ENCODE measurements around the gene PPP1R7.

Gene PPP1R7

DNA sequence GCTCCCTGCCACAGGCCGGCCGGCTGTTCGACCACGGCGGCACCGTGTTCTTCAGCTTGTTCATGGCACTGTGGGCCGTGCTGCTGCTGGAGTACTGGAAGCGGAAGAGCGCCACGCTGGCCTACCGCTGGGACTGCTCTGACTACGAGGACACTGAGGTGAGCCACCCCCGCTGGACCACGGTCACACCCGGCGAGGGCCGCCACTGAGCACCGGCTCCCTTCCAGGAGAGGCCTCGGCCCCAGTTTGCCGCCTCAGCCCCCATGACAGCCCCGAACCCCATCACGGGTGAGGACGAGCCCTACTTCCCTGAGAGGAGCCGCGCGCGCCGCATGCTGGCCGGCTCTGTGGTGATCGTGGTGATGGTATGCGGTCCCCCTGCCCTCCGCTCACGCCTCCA is 59.0 kb downstream of the PPP1R7 start:
- no peak for DNase-seq

DNA sequence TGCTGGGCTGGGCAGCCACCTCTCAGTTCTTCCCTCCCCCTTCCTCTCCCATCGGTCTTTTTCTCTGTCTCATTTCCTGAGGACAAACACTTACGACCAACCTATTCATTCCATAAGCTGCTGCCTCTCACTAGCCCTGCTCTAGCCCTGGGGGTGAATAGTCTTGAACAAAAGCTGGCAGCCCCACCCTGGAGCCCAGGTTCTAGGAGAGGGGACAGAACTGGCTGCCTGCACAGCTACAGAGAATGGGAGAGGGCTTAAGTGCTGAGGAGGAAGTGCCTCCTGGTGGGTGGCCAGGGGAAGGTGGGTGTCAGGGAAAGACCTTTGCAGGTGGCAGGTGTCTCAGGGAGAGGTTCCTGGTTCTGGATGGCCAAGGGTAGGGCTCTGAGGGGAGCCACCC is 61.0 kb downstream of the PPP1R7 start:
- no peak for DNase-seq

DNA sequence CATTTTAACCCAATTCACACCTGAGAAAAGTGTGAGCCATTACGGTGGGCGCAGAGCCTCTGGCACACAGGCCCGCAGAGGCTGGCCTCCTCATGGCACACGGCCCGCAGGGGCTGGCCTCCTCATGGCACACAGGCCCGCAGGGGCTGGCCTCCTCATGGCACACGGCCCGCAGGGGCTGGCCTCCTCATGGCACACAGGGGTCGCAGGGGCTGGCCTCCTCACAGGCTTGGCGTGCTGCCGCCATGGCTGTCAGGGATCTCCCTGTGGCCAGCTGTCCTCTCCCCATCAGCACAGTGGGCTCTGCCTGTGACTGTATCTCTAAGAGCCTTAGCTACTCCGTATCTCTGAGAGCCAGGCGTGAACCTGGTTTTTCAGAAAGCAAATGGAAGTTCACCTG is 62.8 kb downstream of the PPP1R7 start:
- DNase-seq = no peak

DNA sequence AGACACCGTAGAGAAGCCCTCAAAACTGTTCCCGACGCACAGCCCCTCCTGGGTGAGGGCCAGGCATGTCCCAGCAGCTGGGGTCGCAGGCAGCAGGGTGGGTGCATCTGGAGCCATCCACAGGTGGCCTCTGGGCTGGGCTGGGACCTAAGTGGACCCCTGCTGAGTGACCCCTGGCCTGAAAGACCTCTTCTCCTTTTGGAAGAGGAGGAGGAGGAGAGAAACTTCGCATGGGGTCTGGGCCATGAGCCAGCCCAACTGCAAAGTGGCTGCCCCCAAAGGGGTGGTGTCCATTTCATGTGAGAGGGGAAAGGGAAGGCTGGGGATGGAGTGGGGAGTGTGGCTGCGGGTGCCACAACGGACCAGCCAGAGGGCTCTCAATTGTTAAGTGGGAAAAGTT is 63.3 kb downstream of the PPP1R7 start:
- no peak for DNase-seq

DNA sequence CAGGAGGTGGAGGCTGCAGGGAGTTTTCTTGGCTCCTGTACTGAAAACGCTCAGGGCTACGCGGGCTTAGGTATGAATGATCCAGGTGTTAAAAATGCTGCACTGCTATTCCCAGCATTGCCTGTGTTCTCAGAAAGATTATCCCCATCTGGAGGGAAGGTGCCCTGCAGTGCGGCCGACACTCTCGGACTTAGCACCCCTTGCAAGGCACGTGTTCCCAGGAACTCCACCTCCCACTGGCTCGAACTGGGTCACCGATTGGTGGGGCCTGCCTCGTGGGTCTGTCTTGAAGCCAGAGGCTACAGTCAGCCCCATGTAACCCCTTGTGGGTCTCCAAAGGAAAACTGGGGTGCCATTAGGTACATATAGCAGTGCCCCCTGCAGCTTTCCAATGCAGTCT is 63.9 kb downstream of the PPP1R7 start:
- no peak for DNase-seq

DNA sequence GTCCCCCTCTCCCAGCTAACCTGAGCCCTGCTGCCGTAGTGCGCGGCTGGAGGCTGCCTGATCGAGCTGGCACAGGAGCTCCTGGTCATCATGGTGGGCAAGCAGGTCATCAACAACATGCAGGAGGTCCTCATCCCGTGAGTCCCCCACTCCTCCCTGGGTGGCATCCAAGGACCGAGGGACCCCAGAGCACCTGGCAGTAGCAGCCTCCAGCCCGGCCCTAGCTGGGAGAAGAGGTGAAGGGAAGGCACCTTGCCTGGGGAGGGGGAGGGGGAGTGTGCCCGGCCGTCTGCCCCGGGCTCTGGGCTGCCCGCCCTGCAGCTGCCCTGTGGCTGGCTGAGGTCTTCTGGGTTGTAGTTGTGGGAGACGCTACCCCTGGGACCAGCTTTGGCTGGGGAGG is 64.5 kb downstream of the PPP1R7 start:
- no peak for DNase-seq

DNA sequence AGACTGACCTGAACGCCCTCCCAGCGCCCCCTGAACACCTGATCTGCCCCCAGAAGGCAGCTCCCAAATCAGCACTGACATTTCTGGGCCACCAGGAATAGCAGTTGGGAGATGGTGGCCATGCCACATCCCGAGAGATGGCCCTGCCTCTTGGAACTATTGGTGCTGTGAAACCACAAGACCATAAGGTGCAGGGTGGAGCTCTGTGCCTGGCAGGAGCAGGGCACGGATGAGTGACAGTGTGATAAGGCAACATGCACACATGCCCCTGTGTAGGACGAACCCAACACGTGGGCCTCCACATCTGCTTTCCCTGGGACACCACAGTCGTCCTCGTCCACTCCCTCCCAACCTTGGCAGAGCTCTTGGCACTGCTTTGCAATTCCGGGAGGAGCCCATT is 65.2 kb downstream of the PPP1R7 start:
- no peak for DNase-seq

DNA sequence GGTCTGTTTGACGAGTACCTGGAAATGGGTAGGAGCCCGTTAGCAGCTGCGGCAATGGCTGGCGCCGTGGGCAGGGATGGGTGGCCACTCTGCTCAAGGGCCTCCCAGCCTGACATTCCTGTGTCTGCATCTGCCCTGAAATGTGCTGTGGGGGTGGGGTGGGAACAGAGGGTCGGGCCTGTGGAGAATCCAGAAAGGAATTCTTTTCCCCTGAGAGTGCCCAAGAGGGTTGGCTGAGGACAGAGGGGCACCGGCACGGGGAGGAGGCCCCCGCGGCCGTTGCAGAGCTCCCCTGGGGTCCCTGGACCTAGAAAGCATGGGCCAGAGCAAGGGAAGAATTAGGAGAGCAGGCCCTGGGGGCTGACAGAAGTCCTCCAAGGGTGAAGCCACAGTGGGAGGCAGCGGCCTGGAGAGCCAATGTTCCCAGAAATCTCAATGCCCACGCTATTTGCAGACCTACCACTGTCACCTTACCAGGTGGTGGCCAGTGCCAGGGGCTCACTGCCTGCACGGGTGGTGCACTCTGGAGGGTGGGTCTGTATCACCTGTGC is 66.0 kb downstream of the PPP1R7 start:
- DNase-seq = no peak

DNA sequence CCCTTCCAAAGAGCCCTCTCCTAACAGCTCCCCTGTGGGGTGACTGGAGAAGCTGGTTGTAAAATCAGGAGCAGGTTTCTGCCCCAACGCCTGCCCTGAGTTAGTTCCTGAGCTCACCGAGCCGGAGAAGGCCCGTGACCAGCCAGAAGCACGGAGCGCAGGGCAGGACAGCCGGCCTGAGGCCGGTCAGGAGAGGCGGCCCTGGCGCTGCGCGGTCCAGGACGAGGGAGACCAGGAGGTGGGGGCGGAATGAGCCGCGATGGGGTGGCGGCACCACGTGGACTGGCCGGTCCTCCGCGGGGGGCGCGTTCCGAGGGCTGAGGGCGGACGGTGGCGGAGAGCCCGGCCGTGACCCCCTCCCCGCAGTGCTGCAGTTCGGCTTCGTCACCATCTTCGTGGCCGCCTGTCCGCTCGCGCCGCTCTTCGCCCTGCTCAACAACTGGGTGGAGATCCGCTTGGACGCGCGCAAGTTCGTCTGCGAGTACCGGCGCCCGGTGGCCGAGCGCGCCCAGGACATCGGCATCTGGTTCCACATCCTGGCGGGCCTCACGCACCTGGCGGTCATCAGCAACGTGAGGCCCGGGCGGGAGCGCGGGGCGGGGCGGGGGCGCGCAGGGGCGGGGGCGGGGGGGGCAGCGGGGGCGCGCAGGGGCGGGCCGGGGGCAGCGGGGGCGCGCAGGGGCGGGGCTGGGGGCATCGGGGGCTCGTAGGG is 67.2 kb downstream of the PPP1R7 start:
- DNase-seq = peak in 50 of 58 donors; percentile 25 to 82 (median 59)

DNA sequence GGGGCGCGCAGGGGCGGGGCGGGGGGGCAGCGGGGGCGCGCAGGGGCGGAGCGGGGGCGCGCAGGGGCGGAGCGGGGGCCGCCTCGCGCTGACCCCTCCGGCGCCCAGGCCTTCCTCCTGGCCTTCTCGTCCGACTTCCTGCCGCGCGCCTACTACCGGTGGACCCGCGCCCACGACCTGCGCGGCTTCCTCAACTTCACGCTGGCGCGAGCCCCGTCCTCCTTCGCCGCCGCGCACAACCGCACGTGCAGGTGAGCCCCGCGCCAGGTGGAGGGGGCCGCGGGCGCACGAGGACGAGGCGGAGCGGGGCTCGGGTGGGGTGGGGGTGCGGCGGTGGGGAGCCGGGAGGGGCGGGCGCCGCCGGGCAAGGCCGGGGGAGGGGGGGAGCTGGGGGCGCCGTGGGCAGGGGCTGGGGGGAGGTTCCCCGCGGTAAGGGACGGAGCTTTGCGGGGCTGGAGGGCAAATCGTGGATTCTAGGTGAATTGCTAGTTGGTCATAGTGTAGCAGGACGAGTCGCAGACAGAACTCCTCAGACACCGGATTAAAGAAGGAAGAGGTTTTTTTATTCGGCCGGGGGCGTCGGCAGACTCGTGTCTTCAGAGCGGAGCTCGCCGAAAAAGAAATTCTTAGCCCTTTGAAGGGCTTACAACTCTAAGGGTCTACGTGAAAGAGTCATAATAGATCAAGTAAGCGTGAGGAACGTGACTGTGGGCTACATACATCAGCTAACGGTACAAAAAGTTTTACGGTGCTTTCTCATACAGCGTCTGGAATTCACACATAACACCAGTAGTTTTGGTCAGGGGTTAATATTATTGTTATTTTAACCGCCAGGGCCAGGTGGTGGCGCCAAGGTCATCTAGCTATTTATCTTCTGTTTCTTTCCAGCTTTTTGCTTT is 68.1 kb downstream of the PPP1R7 start:
- peak in 12 of 58 donors; percentile 13 to 36 (median 26) for DNase-seq

DNA sequence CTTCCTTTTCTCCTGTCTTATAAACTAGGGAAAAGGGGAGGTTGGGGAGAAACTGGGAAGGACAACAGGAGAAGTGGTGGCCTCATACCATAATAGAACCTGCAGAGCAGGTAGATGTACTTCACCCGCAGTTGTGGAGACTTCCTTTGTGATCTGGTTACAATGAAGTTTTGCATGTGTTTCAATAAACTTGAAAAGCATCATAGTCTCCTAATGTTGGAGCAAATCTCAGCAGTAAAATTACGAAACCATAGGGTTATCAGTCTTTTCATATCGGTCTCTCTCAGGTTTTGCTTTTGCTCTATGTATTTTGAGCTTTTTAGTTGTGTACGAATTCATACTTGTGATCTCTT is 68.7 kb downstream of the PPP1R7 start:
- DNase-seq = no peak

DNA sequence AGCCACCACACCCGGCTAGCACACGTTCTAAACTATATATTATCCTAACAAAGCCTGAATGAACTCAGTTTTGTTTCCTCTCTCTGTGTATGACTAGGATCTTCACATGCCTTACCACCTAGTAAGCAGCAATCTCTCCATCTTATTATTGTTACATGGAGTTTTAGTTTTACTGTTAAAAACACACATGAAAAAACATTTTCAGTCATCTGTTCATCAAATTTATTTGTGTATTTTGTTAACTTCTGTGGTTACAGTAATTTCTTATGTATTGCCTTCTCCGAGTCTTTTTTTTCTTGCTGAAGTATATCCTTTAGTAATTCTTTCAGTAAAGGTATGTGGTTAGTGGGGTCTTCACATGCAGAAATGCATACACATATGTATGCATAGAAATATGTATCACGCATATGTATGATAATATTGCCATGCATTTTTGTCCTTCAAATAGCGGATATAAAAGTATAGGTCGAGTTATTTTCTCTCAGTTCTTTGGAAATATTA is 69.6 kb downstream of the PPP1R7 start:
- DNase-seq = no peak

DNA sequence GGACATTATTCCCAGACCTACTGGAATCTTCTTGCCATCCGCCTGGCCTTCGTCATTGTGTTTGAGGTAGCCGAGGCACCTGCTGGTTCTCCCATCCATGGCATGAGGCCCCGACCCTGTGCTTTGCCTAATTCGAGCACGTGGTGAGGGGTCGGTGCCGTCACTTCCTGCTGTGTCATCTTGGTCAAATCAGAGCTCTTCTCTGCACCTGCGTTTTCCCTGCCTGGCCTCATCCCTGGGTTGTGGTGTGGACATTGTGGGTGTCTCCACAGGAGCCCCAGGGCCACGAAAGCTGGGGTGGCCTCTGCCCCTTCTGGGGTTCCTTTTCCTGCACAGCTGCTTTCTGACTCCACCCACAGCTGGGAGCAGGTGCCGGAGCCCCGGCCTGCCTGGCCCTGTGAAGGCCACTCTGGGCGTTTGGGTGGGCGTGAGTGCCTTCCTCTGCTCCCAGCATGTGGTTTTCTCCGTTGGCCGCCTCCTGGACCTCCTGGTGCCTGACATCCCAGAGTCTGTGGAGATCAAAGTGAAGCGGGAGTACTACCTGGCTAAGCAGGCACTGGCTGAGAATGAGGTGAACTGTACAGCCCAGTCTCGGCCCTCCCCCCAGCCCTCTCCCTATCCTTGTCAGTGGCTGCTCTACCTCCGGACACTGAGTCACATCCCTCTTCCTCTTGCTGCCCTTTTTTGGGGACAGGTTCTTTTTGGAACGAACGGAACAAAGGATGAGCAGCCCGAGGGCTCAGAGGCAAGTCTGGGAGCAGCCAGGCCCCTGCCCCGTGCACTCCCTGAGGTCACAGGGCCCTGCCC is 73.1 kb downstream of the PPP1R7 start:
- DNase-seq = no peak

DNA sequence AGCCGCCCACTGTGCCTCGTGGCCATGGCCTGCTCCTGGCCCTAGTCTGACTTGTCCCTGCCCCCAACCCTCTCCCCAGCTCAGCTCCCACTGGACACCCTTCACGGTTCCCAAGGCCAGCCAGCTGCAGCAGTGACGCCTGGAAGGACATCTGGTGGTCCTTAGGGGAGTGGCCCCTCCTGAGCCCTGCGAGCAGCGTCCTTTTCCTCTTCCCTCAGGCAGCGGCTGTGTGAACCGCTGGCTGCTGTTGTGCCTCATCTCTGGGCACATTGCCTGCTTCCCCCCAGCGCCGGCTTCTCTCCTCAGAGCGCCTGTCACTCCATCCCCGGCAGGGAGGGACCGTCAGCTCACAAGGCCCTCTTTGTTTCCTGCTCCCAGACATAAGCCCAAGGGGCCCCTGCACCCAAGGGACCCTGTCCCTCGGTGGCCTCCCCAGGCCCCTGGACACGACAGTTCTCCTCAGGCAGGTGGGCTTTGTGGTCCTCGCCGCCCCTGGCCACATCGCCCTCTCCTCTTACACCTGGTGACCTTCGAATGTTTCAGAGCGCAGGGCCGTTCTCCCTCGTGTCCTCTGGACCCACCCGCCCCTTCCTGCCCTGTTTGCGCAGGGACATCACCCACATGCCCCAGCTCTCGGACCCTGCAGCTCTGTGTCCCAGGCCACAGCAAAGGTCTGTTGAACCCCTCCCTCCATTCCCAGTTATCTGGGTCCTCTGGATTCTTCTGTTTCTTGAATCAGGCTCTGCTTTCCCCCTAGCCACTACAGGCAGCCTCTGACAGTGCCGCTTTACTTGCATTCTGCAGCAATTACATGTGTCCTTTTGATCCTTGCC is 74.0 kb downstream of the PPP1R7 start:
- peak in 54 of 58 donors; percentile 22 to 92 (median 76) for DNase-seq

DNA sequence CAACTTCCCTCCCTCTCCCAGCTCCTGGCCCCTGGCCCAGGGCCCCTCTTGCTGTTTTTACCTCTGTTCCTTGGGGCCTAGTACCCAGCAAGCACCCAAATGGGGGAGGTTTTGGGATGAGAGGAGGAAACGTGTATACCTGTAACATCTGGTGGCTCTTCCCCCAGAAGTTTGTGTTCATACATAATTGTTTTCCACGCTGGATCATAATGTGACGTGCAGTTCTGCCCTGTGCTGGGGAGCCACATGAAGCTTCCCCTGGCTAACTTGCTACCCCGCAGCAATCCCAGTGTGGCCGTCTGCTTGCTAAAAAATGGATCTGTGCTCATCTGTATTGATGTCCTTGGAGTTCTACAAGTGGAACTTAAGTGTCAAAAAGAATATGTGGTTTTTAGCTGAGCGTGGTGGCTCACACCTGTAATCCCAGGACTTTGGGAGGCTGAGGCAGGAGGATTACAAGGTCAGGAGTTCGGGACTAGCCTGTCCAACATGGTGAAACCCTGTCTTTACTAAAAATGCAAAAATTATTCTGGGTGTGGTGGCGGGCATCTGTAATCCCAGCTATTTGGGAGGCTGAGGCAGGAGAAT is 74.7 kb downstream of the PPP1R7 start:
- DNase-seq = no peak

DNA sequence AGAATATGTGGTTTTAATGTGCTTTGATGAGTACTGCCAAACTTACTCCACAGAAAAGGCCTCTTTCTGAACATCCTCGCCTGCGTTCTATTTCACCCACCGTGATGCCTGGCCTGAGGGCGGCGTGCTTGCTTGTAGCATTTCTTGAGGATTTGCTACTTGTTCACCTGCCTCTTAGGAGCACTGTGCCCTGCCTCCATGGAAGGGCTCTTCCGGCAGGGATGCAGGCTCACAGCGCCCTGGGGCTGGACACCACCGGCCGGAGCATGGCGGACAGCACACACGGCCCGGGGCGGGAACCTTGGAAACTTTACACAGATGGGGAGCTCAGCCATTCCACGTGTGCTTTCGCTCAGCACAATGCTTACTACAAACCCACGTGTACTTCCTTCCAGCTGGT is 75.3 kb downstream of the PPP1R7 start:
- no peak for DNase-seq

DNA sequence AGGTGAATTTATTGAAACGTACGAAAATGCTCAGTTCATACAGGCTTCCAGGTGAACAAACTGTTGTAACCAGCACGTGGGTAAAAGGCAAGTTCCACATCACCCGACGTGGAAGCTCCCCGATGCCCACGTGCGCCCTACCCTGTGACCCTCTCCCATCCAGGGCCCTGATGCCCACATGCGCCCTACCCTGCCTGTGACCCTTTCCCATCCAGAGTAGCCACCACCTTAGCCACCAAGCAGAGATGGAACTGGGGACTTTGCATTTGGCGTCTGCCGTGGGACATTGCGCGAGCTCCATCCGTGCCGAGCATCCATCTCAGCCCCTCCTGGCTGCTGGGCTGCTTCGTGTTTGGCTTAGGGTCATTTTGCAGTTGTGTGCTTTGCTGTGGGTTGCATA is 75.7 kb downstream of the PPP1R7 start:
- DNase-seq = no peak

DNA sequence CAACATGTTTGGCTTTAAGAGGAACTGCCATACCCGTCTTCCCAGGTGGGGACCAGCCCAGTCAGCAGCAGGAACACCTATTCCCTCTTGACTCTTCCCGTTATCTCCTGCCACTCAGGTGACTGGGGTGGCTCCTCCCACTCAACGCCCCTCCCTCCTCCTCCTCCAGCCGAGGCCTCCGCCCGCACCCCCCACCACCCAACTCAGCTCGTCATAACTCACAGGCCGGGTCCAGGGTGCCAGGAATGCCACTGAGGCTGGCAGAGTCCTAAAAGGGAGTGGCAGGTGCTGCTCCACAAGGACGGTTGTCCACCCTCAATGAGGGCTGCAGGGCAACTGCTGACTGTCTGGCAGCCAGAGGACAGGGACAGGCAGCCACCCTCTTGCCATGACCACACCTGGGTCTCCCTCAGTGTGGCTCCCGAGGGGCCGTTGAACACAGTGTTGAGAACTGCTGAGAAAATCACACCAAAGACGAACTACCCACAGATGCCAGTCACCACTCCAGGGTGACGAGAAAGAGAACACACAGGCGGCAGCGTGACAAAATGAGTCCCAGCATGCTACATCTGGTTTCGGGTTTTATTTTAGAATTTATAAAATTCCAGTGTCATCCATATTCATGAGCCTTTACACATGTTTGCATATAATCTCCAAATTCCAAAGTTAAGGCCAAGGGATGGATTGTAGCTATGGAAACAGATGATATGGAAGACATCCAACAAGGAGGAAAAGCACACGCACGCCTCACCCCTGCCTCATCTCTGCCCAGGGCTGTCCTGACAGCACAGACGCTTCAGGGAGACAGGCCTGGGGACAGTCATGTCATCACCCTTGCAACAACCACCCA is 76.7 kb downstream of the PPP1R7 start:
- peak in 11 of 58 donors; percentile 13 to 44 (median 27) for DNase-seq

DNA sequence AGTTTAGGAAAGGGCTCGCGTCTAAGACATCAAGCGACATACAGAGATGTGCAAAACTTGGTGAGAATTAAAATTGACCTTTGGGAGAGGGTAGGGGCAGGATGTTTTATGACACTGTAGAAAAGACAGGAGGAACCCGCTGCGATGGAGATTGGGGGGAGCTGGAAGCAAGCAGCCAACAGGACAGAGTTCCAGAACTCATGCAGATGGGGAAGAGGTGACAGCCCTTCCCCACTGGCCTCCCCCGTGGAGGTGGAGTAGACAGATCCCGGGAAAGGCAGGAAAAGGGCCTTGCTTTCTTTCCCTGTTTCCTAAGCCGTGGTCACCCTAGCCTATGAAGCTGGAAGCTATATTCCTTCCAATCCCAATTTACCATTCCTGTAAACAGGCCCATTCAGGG is 77.3 kb downstream of the PPP1R7 start:
- no peak for DNase-seq

All from anterior cingulate cortex (tissue), 58 donors.